Left lung (tissue), 10 donors: ENCODE measurements around the gene KRR1. TPM values are rescaled to one million over a fixed set of nuclear protein-coding genes. Genes with fewer than 3 reads are reported as not detected.
"Not testable (repeated sequence)": the region's sequence is repeated elsewhere in the genome, so short reads cannot be mapped to it uniquely, and the experiment has no call there.

Experiments
- ATAC-seq: fragments of 200-7000 bp; cut with Tn5 transposase; one replicate; pipeline ENCODE4 v1.9.1; 2020; ENCODE audit warnings: moderate library complexity
- DNase-seq, 4 donors: peaks; one replicate each; pipeline ENCODE4 v3.0.0-alpha.2; 2013 to 2020
- H3K27ac ChIP-seq, 2 donors: fragments of 200-600 bp; sonication (generic) in 1 of 2; one replicate each; pipeline versions ENCODE4 v1.5.0 to v1.8.0; 2020 to 2021
- H3K27me3 ChIP-seq, 2 donors: fragments of 200-600 bp; sonication (generic) in 1 of 2; one replicate each; pipeline versions ENCODE4 v1.5.0 to v1.8.0; 2020 to 2021
- H3K36me3 ChIP-seq, 2 donors: fragments of 200-600 bp; sonication (generic) in 1 of 2; one replicate each; pipeline versions ENCODE4 v1.5.0 to v1.8.0; 2020 to 2021
- H3K4me1 ChIP-seq, 2 donors: fragments of 200-600 bp; one replicate each; pipeline ENCODE4 v1.8.0; 2021
- H3K4me3 ChIP-seq, 2 donors: fragments of 200-600 bp; sonication (generic) in 1 of 2; one replicate each; pipeline versions ENCODE4 v1.5.0 to v1.8.0; 2020 to 2021; ENCODE audit warnings: mild to moderate bottlenecking in 1 of 2
- H3K9me3 ChIP-seq, 2 donors: fragments of 200-600 bp; sonication (generic) in 1 of 2; one replicate each; pipeline versions ENCODE4 v1.5.0 to v1.8.0; 2020 to 2021
- CTCF ChIP-seq, 2 donors: fragments of 200-600 bp; sonication (generic) in 1 of 2; IDR thresholded peaks; one replicate each; pipeline versions ENCODE4 v1.5.0 to v1.8.0; 2021; ENCODE audit warnings: antibody characterized with exemption in 2 of 2
- intact Hi-C, 2 donors: fragments of 100-400 bp; cut with DNase I; formaldehyde crosslinking; loops; one replicate each; pipeline versions ENCODE4 v1.11.2 to v1.14.2; 2022
- polyA plus RNA-seq, 6 donors: library from polyadenylated mRNA; unstranded; fragments of 120-200 nt; gene quantifications; one replicate each; pipeline ENCODE4 v1.2.1, GENCODE V29; 2013; ENCODE audit not compliant: insufficient read length in 6 of 6
- total RNA-seq, 2 donors: library from RNA; stranded (reverse); fragmentation: NEBNext Ultra II Directional; extraction: Animal tissue kit (Norgen Biotek cat#: 25700); gene quantifications; one replicate each; pipeline ENCODE4 v1.2.1, GENCODE V29; 2021
- donor health status: DM: no; HTN: yes; CAD: no.
- donor health status: DM: no; HTN: no; CAD: no.

Gene KRR1
- total and polyA plus RNA-seq, 8 donors, result 37.5 to 101 (median 83.1) TPM

- Histone ChIP-seq H3K4me1 (no peaks in the 10 kb centered on the region), H3K27ac (no peak overlapping the region), H3K36me3 (no peaks in the 10 kb centered on the region), H3K4me3 (no peak overlapping the region), H3K27me3 (no peaks in the 10 kb centered on the region), H3K9me3 (peaks cover 0 to 2% of the 10 kb centered on the region in 2 donors)
- TF ChIP-seq CTCF (IDR thresholded peaks at IDR 0.05), result no peak
- DNase-seq (no peak), ATAC-seq (no peak)
- intact Hi-C loops, result no loop called here
Observed at GRCh38 chr12:75444429-75445136, 66.8 kb downstream of the KRR1 start.

- DNase-seq (no peak), ATAC-seq (no peak)
- Histone ChIP-seq H3K9me3 (peaks cover 0 to 2% of the 10 kb centered on the region in 2 donors), H3K36me3 (no peaks in the 10 kb centered on the region), H3K27ac (no peak overlapping the region), H3K4me3 (no peak overlapping the region), H3K4me1 (no peaks in the 10 kb centered on the region), H3K27me3 (no peaks in the 10 kb centered on the region)
- TF ChIP-seq CTCF (IDR thresholded peaks at IDR 0.05), result no peak
- intact Hi-C loops, result no loop called here
Observed at GRCh38 chr12:75443709-75444108, 67.7 kb downstream of the KRR1 start.

- H3K9me3 ChIP-seq, H3K27ac ChIP-seq, H3K4me1 ChIP-seq, H3K27me3 ChIP-seq, H3K4me3 ChIP-seq, DNase-seq, ATAC-seq, H3K36me3 ChIP-seq, intact Hi-C loops: not testable (repeated sequence)
Observed at GRCh38 chr12:75442454-75442853, 69.0 kb downstream of the KRR1 start.

GRCh38 chr12:75441687-75442449 is 69.5 kb downstream of the KRR1 start:
- H3K4me3 ChIP-seq, intact Hi-C loops, ATAC-seq, H3K36me3 ChIP-seq, H3K9me3 ChIP-seq, DNase-seq, H3K4me1 ChIP-seq, H3K27ac ChIP-seq, H3K27me3 ChIP-seq: not testable (repeated sequence)

Other genes with a start within 250 kb of the KRR1 start
- gene CAPS2, start 181.3 kb downstream of the KRR1 start, total RNA-seq, result 1 to 10 TPM; 7.2 to 9.8 TPM
- 1 to 10 TPM; 5.2 to 9.6 (median 8.2) TPM for gene CAPS2, start 181.3 kb downstream of the KRR1 start, polyA plus RNA-seq
- gene GLIPR1L1, start 176.9 kb downstream of the KRR1 start, total RNA-seq, result not detected
- 1 to 10 TPM in 1 of 6 donors, under 1 TPM in 4, not detected in 1; 0.21 to 1.1 (median 0.75) TPM for gene GLIPR1L1, start 176.9 kb downstream of the KRR1 start, polyA plus RNA-seq
- 1 to 10 TPM in 1 of 2 donors, under 1 TPM in 1; 0.52 to 1.2 TPM for gene GLIPR1L2, start 120.5 kb downstream of the KRR1 start, total RNA-seq
- 1 to 10 TPM in 5 of 6 donors, under 1 TPM in 1; 0.98 to 3.0 (median 2.3) TPM for gene GLIPR1L2, start 120.5 kb downstream of the KRR1 start, polyA plus RNA-seq
- gene GLIPR1, start 30.9 kb downstream of the KRR1 start, total RNA-seq, result 10 to 100 TPM; 35.3 to 68.2 TPM
- 10 to 100 TPM; 12.4 to 16.2 (median 12.9) TPM for gene GLIPR1, start 30.9 kb downstream of the KRR1 start, polyA plus RNA-seq